Gastrocnemius medialis (tissue), 4 donors: Measurements from ENCODE around the gene HTR7. TPM values are rescaled to one million over a fixed set of nuclear protein-coding genes. Genes with fewer than 3 reads are reported as not detected.

Experiments used
- ATAC-seq, 2 donors: fragments of 150-250 bp; one replicate each; pipeline ENCODE4 v1.9.1; 2016
- DNase-seq, 2 donors: peaks; one replicate each; pipeline ENCODE4 v3.0.0-alpha.2; 2019
- H3K27ac ChIP-seq, 4 donors: fragments of 200-600 bp; sonication (generic); 1 replicate in 1 of 4; 2 replicates in 3 of 4; pipeline ENCODE4 v1.5.1; 2016 to 2018; ENCODE audit warnings: mild to moderate bottlenecking in 2 of 4, moderate library complexity in 1 of 4
- H3K27me3 ChIP-seq, 3 donors: fragments of 200-600 bp; sonication (generic) in 2 of 3; 1 replicate in 1 of 3; 2 replicates in 2 of 3; pipeline versions ENCODE4 v1.5.1 to v1.6.0; 2016 to 2019; ENCODE audit warnings: mild to moderate bottlenecking in 1 of 3, moderate library complexity in 1 of 3
- H3K36me3 ChIP-seq, 2 donors: fragments of 200-600 bp; sonication (generic) in 1 of 2; one replicate each; pipeline ENCODE4 v1.5.1; 2017 to 2018
- H3K4me1 ChIP-seq, 2 donors: fragments of 200-600 bp; sonication (generic) in 1 of 2; one replicate each; pipeline ENCODE4 v1.5.1; 2016 to 2017; ENCODE audit warnings: mild to moderate bottlenecking in 2 of 2
- H3K4me3 ChIP-seq, 4 donors: fragments of 200-600 bp; sonication (generic) in 3 of 4; 1 replicate in 1 of 4; 2 replicates in 3 of 4; pipeline ENCODE4 v1.5.1; 2016 to 2019; ENCODE audit warnings: mild to moderate bottlenecking in 2 of 4
- H3K9me3 ChIP-seq, 3 donors: fragments of 200-600 bp; sonication (generic) in 2 of 3; 1 replicate in 1 of 3; 2 replicates in 2 of 3; pipeline ENCODE4 v1.5.1; 2016 to 2019
- CTCF ChIP-seq, 5 experiments: fragments of 450-650 bp in 3 of 5; fragments of 200-600 bp in 2 of 5; sonication (generic) in 2 of 5; IDR thresholded peaks in 4 of 5; conservative IDR thresholded peaks in 1 of 5; 1 replicate in 4 of 5; 2 replicates in 1 of 5; pipeline ENCODE4 v1.5.1; 2016 to 2019; ENCODE audit warnings: antibody characterized with exemption in 5 of 5, mild to moderate bottlenecking in 3 of 5, moderate library complexity in 3 of 5
- POLR2A ChIP-seq, 2 donors: fragments of 450-650 bp; IDR thresholded peaks; one replicate each; pipeline ENCODE4 v1.6.1; 2017; ENCODE audit warnings: antibody characterized with exemption in 2 of 2, mild to moderate bottlenecking in 2 of 2, moderate library complexity in 2 of 2
- in situ Hi-C, 4 donors: fragments of 200-750 bp; cut with MboI; loops; one replicate each; pipeline versions ENCODE4 v1.15.0 to v1.8.0; 2017; ENCODE audit warnings: low sequenced_read_pairs in 4 of 4
- intact Hi-C: fragments of 100-400 bp; cut with DNase I; formaldehyde crosslinking; loops from one replicate; pipeline ENCODE4 v1.15.1; 2023; ENCODE audit warnings: low total_unique reads
- total RNA-seq, 4 donors: library from RNA; depleted of rRNA; stranded (reverse); fragments of >200 nt; gene quantifications; one replicate each; pipeline versions ENCODE4 v1.1.0 to v1.2.3, GENCODE V29; 2016

Gene HTR7
- total RNA-seq, 4 donors from 2014 or later, result 0.61 to 1.2 (median 0.85) TPM; not detected in 1

DNA sequence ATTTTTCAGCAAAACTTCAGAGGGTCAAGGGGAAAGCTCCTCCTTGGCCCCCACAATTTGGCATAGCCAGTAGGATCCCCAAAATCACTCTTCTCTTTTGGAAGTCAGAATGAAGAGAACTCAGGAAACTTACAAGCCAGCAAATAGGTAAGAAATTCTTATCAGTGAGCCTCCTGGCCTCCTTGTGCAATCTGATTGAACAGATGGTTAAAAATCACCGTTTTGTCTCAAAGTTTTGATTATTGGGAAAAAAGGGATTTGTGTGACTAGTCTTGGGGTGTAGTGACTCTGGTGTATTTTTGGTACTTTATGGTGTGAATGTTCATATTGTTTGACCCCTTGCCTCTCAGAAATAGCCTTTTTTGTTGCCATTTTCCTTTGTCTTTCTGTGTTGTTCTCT, 56.2 kb downstream of the HTR7 start:
- Histone ChIP-seq H3K27me3 (no peaks in the 10 kb centered on the region), H3K4me1 (no peaks in the 10 kb centered on the region), H3K27ac (no peak overlapping the region), H3K9me3 (no peaks in the 10 kb centered on the region), H3K36me3 (no peaks in the 10 kb centered on the region), H3K4me3 (no peak overlapping the region)
- ATAC-seq (no peak), DNase-seq (no peak)
- no peak for TF ChIP-seq CTCF (IDR thresholded peaks at IDR 0.05 in 4 of 5, conservative IDR thresholded peaks at IDR 0.05 in 1 of 5)
- no peak for TF ChIP-seq POLR2A (IDR thresholded peaks at IDR 0.05)
- intact Hi-C loops (no loop called here), in situ Hi-C loops (no loop called here)

DNA sequence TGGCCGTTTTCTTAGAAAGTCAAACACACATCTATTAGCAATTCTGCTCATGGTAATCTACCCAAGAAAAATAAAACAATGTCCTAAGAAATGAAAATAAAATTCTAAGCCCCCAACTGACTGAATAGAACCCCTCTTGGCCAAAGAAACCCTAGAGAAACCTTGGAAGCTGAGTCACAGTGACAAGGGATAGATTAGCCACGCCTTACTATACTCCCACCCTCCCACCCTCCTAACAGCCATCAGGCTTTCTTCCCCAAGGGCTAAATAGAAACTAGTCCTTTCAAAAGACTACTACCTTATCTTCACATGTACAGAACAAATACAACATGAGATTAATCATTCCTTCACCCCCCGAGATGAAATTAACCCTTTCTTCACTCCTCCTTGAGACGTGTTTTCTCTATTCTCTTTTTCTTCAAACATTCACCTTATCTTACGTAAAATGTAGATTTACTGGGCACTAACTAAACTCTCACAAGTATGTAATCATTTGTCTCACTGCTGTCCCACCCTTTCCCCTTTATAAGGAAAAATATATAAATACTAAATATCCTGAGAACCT, 57.5 kb downstream of the HTR7 start:
- intact Hi-C loops, result no loop called here
- DNase-seq (no peak), ATAC-seq (no peak)
- no peak overlapping the region for H3K27ac ChIP-seq
- H3K9me3 ChIP-seq, result no peaks in the 10 kb centered on the region
- H3K4me1 ChIP-seq, result no peaks in the 10 kb centered on the region
- H3K27me3 ChIP-seq, result no peaks in the 10 kb centered on the region
- no peak for TF ChIP-seq POLR2A (IDR thresholded peaks at IDR 0.05)
- TF ChIP-seq CTCF (IDR thresholded peaks at IDR 0.05 in 4 of 5, conservative IDR thresholded peaks at IDR 0.05 in 1 of 5), result no peak
- no peaks in the 10 kb centered on the region for H3K36me3 ChIP-seq
- in situ Hi-C loops, result no loop called here
- no peak overlapping the region for H3K4me3 ChIP-seq

DNA sequence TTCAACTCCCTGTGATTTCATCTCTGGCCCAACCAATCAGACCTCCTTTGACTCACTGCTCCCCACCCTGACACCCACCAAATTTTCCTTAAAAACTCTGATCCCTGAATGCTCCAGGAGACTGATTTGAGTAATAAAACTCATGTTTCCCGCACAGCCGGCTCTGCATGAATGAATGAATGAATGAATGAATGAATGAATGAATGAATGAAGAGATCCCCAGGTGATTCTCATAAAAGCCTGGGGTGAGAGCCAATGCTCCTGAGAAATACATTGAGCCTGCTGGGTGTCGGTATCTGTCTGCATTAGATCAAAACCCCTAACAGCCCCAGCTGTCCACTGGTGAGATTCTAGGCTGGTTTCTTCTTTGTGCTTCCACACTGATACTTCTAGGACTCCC, 58.7 kb downstream of the HTR7 start:
- Histone ChIP-seq H3K27ac (no peak overlapping the region), H3K36me3 (no peaks in the 10 kb centered on the region), H3K4me3 (no peak overlapping the region), H3K4me1 (no peaks in the 10 kb centered on the region), H3K27me3 (no peaks in the 10 kb centered on the region), H3K9me3 (no peaks in the 10 kb centered on the region)
- DNase-seq, result no peak
- intact Hi-C loops (no loop called here), in situ Hi-C loops (loop anchor here in 1 of 4 donors (25.0 kb wide), 1 partner anchor 1012 kb away; no protein-coding TSS in a partner anchor)
- no peak for TF ChIP-seq POLR2A (IDR thresholded peaks at IDR 0.05)
- no peak for ATAC-seq

DNA sequence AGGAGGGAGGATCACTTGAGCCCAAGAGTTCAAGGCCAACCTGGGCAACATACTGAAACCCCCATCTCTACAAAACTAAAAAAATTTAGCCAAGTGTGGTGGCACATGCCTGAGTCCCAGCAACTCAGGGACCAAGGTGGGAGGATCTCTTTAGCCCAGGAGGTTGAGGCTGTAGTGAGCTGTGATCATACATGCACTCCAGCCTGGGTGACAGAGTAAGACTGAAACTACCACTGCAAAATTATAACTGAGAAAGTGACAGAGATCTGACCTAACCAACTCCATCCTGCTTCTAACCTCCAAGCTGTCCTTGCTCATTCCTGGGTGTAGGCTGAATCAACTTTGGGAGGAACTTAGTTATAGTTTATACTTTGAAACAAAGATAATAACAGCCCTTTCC, 59.4 kb downstream of the HTR7 start:
- Histone ChIP-seq H3K27ac (no peak overlapping the region), H3K27me3 (no peaks in the 10 kb centered on the region), H3K4me3 (no peak overlapping the region), H3K9me3 (no peaks in the 10 kb centered on the region), H3K36me3 (no peaks in the 10 kb centered on the region), H3K4me1 (no peaks in the 10 kb centered on the region)
- TF ChIP-seq POLR2A (IDR thresholded peaks at IDR 0.05) (no peak), CTCF (IDR thresholded peaks at IDR 0.05 in 4 of 5, conservative IDR thresholded peaks at IDR 0.05 in 1 of 5) (no peak)
- no peak for DNase-seq
- ATAC-seq, result no peak
- in situ Hi-C loops, result loop anchor here in 1 of 4 donors (25.0 kb wide), 1 partner anchor 1011 kb away; no protein-coding TSS in a partner anchor
- intact Hi-C loops, result no loop called here

GRCh38 chr10:90790422-90790821, 67.4 kb downstream of the HTR7 start:
- no peaks in the 10 kb centered on the region for H3K4me1 ChIP-seq
- H3K27ac ChIP-seq, result no peak overlapping the region
- H3K9me3 ChIP-seq, result no peaks in the 10 kb centered on the region
- no peak overlapping the region for H3K4me3 ChIP-seq
- peaks cover 0 to 2% (median 0%) of the 10 kb centered on the region in 3 donors for H3K27me3 ChIP-seq
- intact Hi-C loops (no loop called here), in situ Hi-C loops (loop anchor here in 1 of 4 donors (25.0 kb wide), 1 partner anchor 1003 kb away; no protein-coding TSS in a partner anchor)
- no peaks in the 10 kb centered on the region for H3K36me3 ChIP-seq
- no peak for DNase-seq
- TF ChIP-seq CTCF (IDR thresholded peaks at IDR 0.05 in 4 of 5, conservative IDR thresholded peaks at IDR 0.05 in 1 of 5), result no peak
- no peak for TF ChIP-seq POLR2A (IDR thresholded peaks at IDR 0.05)
- ATAC-seq, result no peak
